Measurements from ENCODE around the gene THBS4.

THBS4 gene

DNA sequence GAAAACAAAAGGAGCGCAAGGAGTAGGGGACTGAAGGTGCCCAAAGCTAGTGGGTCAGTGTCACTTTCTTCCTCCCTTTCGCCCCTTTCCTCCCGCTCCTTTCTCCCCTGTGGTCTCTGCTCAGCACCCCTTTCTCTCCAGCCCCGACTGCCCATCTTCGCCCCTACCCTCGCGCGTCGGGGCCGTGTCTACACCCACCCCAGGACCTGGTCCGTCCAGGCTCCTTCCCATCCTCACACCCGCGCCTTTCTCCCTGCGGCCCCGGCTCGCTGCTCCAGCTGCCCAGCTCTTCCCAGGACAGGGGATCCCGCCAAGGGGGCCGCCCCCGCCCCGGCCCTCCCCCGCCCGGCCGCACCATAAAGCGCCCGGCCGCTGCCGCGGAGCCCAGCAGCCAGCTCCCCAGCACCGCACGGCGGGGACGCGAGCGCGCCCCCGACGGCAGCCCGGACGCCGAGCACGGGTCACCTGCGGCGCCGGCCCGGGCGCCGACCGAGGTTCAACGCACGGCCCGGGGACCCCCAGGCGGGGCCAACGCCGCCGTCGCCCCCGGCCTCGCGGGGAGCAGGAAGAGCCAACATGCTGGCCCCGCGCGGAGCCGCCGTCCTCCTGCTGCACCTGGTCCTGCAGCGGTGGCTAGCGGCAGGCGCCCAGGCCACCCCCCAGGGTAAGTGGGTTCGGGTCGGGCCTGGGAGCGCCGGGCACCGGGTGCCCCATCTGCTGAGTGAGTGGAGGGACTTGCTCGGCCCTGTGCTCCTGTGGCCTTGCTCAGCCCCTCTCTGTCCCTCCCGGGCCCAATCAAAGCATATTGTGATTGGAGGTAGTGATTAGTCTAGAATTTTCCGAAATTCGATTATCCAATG, at the start of gene THBS4:
Gene THBS4, plus strand, starts transcription at position 387 of the 860 bp plus-strand sequence. Its CDS starts 190 bp downstream, at position 577.
- Histone ChIP-seq H3K4me3 (ENCODE audit: low read depth in 1 of 5, low read length in 5 of 5) (peak within 1 kb of the TSS; percentile 25 to 55 (median 51)), H3K9ac (ENCODE audit: low read length in 5 of 5) (no peak within 1 kb of the TSS), H3K4me1 (ENCODE audit: control insufficient read depth in 5 of 5, insufficient read depth in 5 of 5, low read length in 5 of 5) (peaks cover 0 to 7% (median 3%) of the 10 kb centered on the region in 5 donors)

DNA sequence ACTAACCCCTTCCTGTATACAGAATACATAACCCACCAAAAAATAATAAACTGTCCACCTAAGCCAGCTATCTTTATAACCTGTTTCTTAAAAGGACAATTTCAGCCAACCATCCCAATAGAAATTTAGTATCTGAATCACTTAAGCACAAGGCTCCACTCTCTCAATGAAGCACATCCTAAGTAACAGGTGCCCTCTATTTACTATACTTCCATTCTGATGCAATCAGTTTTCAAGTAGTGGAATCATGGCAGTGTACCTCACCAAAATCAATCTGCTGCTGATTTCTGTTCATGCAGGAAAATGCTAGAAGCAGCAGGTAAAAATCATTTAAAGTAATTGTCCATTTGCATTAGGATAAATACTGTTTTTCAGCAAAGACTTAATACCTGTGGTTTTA, 48.9 kb upstream of the THBS4 start:
- H3K4me1 ChIP-seq (ENCODE audit: control insufficient read depth in 5 of 5, insufficient read depth in 5 of 5, low read length in 5 of 5) = peaks cover 0 to 12% (median 11%) of the 10 kb centered on the region in 5 donors
- no peak overlapping the region for H3K27ac ChIP-seq (ENCODE audit: low read depth, low read length)
- H3K27me3 ChIP-seq (ENCODE audit: control insufficient read depth in 5 of 5, insufficient read depth in 4 of 5, low read length in 5 of 5) = no peaks in the 10 kb centered on the region
- H3K9me3 ChIP-seq (ENCODE audit: control insufficient read depth in 5 of 5, low read length in 5 of 5) = no peaks in the 10 kb centered on the region
- no peak overlapping the region for H3K4me3 ChIP-seq (ENCODE audit: low read depth in 1 of 5, low read length in 5 of 5)
- peaks cover 39 to 63% (median 53%) of the 10 kb centered on the region in 5 donors for H3K36me3 ChIP-seq (ENCODE audit: control insufficient read depth in 5 of 5, insufficient read depth in 5 of 5, low read length in 5 of 5)
- H3K9ac ChIP-seq (ENCODE audit: low read length in 5 of 5) = no peak overlapping the region

More for the DNA sequence above, at the start of gene THBS4:
- no peaks in the 10 kb centered on the region for H3K9me3 ChIP-seq (ENCODE audit: control insufficient read depth in 5 of 5, low read length in 5 of 5)
- peaks cover 26 to 40% (median 34%) of the 10 kb centered on the region in 5 donors for H3K27me3 ChIP-seq (ENCODE audit: control insufficient read depth in 5 of 5, insufficient read depth in 4 of 5, low read length in 5 of 5)
- H3K36me3 ChIP-seq (ENCODE audit: control insufficient read depth in 5 of 5, insufficient read depth in 5 of 5, low read length in 5 of 5) = no peaks in the 10 kb centered on the region
- H3K27ac ChIP-seq (ENCODE audit: low read depth, low read length) = no peak within 1 kb of the TSS

DNA sequence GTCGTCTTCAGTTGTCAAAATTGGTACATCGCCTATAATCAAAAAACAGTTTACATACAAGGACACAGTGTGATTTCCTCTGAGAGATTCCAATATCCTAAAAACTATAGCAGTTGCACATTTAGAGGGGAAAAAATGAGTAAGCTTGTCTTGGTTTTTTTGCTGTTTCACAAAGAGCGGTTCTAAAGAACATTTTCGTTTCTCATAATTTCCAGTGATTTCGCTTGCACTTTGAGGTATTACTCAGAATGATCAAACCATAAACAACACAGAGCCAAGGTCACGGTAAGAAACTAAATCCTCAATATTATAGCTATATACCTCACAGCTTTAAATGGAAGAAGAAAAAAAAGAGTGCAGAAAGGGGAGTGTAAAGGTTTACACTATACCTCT, 44.9 kb upstream of the THBS4 start:
- H3K4me1 ChIP-seq (ENCODE audit: control insufficient read depth in 5 of 5, insufficient read depth in 5 of 5, low read length in 5 of 5) = peaks cover 0 to 19% (median 17%) of the 10 kb centered on the region in 5 donors
- H3K27ac ChIP-seq (ENCODE audit: low read depth, low read length) = no peak overlapping the region
- no peaks in the 10 kb centered on the region for H3K9me3 ChIP-seq (ENCODE audit: control insufficient read depth in 5 of 5, low read length in 5 of 5)
- peak overlapping the region in 4 of 5 donors; percentile 62 to 85 (median 77) for H3K9ac ChIP-seq (ENCODE audit: low read length in 5 of 5)
- peak overlapping the region; percentile 79 to 99 (median 86) for H3K4me3 ChIP-seq (ENCODE audit: low read depth in 1 of 5, low read length in 5 of 5)
- peaks cover 11 to 31% (median 21%) of the 10 kb centered on the region in 5 donors for H3K36me3 ChIP-seq (ENCODE audit: control insufficient read depth in 5 of 5, insufficient read depth in 5 of 5, low read length in 5 of 5)
- no peaks in the 10 kb centered on the region for H3K27me3 ChIP-seq (ENCODE audit: control insufficient read depth in 5 of 5, insufficient read depth in 4 of 5, low read length in 5 of 5)

DNA sequence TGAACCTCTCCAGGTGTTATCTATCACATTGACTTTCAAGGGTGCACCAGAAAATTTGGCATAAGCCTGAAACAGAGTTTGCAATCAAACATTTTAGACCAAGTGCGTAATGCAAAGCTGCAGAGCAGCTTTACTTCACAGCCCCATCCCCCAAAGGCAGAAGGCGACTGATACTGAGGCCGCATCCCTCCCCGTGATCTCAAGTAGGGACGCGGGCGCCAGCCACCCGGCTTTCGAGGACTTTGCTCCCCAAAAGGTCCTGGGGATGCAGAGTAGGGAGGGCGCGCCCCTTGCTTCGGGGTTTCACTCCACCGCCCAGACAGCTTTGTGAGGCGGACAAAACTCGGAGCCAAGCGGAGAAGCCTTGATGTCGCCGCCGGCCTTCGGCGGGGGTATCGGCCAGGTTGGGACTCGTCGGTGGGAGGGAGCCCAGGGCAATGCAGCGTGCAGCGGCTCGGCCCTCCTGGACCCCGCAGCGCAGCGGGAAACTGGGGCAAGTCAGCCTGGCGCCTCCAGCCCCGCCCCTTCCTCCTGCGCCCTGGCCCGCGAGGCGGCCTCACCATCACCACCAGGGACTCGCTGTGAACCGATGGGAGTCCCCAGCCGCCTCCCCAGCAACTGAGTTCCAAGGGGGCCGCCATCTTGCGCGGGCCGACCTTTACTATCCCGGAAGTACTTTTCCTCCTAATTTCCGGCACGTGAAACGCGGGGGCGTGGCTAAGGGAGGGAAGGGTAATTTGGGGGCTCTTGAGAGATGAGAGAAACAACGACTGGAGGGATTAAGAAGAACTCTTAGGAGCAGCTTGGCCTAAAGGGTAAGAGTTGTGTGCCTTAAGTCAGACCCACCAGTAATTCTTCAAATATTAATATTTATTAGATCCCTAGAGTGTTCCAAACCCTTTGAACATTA, 44.3 kb upstream of the THBS4 start, which contains the start of gene MTX3:
Gene MTX3, minus strand, starts transcription at position 665 of the 910 bp plus-strand sequence. Its CDS starts 24 bp downstream, at position 641.
- peaks cover 0 to 19% (median 17%) of the 10 kb centered on the region in 5 donors for H3K4me1 ChIP-seq (ENCODE audit: control insufficient read depth in 5 of 5, insufficient read depth in 5 of 5, low read length in 5 of 5)
- H3K9ac ChIP-seq (ENCODE audit: low read length in 5 of 5) = peak within 1 kb of the TSS in 4 of 5 donors; percentile 62 to 85 (median 77)
- peak within 1 kb of the TSS; percentile 79 to 99 (median 86) for H3K4me3 ChIP-seq (ENCODE audit: low read depth in 1 of 5, low read length in 5 of 5)
- no peak within 1 kb of the TSS for H3K27ac ChIP-seq (ENCODE audit: low read depth, low read length)
- H3K36me3 ChIP-seq (ENCODE audit: control insufficient read depth in 5 of 5, insufficient read depth in 5 of 5, low read length in 5 of 5) = peaks cover 11 to 24% (median 18%) of the 10 kb centered on the region in 5 donors
- no peaks in the 10 kb centered on the region for H3K9me3 ChIP-seq (ENCODE audit: control insufficient read depth in 5 of 5, low read length in 5 of 5)
- no peaks in the 10 kb centered on the region for H3K27me3 ChIP-seq (ENCODE audit: control insufficient read depth in 5 of 5, insufficient read depth in 4 of 5, low read length in 5 of 5)

DNA sequence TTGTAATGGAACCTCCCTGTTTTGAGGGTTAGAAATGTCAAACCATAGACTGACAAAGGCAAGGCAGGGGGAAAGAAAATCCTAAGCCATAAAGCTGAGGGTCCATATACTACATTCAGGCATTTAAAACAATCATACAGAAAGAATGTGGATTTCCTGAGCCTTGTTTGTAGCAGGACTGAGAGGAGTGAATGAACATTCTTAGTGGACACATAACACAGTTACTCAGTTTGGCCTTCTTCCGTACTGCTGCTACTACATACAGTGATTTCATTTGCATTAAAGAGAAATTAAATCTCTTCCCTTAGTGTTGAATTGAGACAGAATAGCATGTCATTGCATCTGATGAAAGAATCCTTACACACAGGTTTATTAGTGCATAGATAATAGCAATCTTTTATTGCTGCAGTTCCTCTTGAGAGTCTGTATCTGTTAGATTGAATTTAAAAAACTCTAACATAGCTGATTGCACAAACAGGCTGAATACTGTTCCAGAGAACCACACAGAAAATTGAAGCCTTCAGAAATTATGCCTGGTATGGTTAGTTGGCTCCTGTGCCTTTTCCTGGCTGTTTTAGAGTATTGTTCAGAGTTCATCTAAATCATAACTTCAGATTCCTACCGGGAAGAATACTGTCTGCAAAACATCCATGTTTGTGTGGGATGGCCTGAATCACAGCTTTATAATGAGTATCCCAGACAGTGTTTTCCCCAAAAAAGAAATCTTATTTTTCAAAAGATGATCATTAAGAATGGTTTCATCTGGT, 42.1 kb upstream of the THBS4 start:
- H3K4me3 ChIP-seq (ENCODE audit: low read depth in 1 of 5, low read length in 5 of 5) = no peak overlapping the region
- no peaks in the 10 kb centered on the region for H3K9me3 ChIP-seq (ENCODE audit: control insufficient read depth in 5 of 5, low read length in 5 of 5)
- no peaks in the 10 kb centered on the region for H3K27me3 ChIP-seq (ENCODE audit: control insufficient read depth in 5 of 5, insufficient read depth in 4 of 5, low read length in 5 of 5)
- H3K27ac ChIP-seq (ENCODE audit: low read depth, low read length) = no peak overlapping the region
- peaks cover 3 to 9% (median 7%) of the 10 kb centered on the region in 5 donors for H3K36me3 ChIP-seq (ENCODE audit: control insufficient read depth in 5 of 5, insufficient read depth in 5 of 5, low read length in 5 of 5)
- peaks cover 0 to 19% (median 17%) of the 10 kb centered on the region in 5 donors for H3K4me1 ChIP-seq (ENCODE audit: control insufficient read depth in 5 of 5, insufficient read depth in 5 of 5, low read length in 5 of 5)
- no peak overlapping the region for H3K9ac ChIP-seq (ENCODE audit: low read length in 5 of 5)

DNA sequence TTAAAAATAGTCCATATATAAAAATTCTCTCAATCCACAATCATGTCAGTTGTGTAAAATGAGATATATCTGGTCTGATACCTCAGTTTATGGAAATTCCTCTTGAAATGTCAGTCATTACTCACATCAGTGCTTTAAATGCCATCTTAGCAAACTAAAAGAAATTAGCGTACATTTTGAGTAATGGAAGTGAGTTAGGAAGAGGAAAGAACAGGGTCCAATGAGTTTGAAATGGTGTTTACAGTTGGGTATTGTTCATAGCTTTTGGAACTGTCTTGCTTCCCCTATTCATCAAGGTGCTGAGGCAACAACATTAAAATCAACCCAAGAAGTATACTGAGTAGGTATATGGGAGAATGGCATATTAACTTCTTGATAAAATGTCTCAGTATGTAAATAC, 35.4 kb upstream of the THBS4 start:
- Histone ChIP-seq H3K4me3 (ENCODE audit: low read depth in 1 of 5, low read length in 5 of 5) (no peak overlapping the region), H3K9me3 (ENCODE audit: control insufficient read depth in 5 of 5, low read length in 5 of 5) (no peaks in the 10 kb centered on the region)

DNA sequence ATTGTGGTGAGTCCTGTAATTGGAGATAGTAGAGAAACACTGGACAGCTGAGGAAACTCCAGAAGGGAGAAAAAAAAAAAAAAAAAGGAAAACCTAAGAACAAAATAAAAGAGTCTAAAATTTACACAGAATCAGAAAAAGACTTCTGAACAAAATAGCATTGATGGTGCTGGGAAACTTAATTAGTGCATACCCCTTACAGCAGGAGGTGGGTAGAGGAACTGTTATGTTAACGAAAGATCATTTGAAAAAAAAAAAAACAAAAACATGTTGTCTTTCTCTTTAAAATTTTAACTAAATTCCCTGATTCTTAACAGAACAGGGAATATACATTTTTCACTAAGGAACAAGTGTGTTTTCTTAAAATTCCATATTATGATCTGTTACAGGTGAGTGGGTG, 32.5 kb upstream of the THBS4 start:
- H3K27ac ChIP-seq (ENCODE audit: low read depth, low read length) = no peak overlapping the region
- H3K9me3 ChIP-seq (ENCODE audit: control insufficient read depth in 5 of 5, low read length in 5 of 5) = no peaks in the 10 kb centered on the region
- H3K4me1 ChIP-seq (ENCODE audit: control insufficient read depth in 5 of 5, insufficient read depth in 5 of 5, low read length in 5 of 5) = no peaks in the 10 kb centered on the region
- no peaks in the 10 kb centered on the region for H3K27me3 ChIP-seq (ENCODE audit: control insufficient read depth in 5 of 5, insufficient read depth in 4 of 5, low read length in 5 of 5)
- no peaks in the 10 kb centered on the region for H3K36me3 ChIP-seq (ENCODE audit: control insufficient read depth in 5 of 5, insufficient read depth in 5 of 5, low read length in 5 of 5)
- no peak overlapping the region for H3K4me3 ChIP-seq (ENCODE audit: low read depth in 1 of 5, low read length in 5 of 5)
- H3K9ac ChIP-seq (ENCODE audit: low read length in 5 of 5) = no peak overlapping the region

More for the DNA sequence above, 35.4 kb upstream of the THBS4 start:
- Histone ChIP-seq H3K27me3 (ENCODE audit: control insufficient read depth in 5 of 5, insufficient read depth in 4 of 5, low read length in 5 of 5) (no peaks in the 10 kb centered on the region), H3K27ac (ENCODE audit: low read depth, low read length) (no peak overlapping the region), H3K4me1 (ENCODE audit: control insufficient read depth in 5 of 5, insufficient read depth in 5 of 5, low read length in 5 of 5) (no peaks in the 10 kb centered on the region), H3K9ac (ENCODE audit: low read length in 5 of 5) (no peak overlapping the region), H3K36me3 (ENCODE audit: control insufficient read depth in 5 of 5, insufficient read depth in 5 of 5, low read length in 5 of 5) (no peaks in the 10 kb centered on the region)

DNA sequence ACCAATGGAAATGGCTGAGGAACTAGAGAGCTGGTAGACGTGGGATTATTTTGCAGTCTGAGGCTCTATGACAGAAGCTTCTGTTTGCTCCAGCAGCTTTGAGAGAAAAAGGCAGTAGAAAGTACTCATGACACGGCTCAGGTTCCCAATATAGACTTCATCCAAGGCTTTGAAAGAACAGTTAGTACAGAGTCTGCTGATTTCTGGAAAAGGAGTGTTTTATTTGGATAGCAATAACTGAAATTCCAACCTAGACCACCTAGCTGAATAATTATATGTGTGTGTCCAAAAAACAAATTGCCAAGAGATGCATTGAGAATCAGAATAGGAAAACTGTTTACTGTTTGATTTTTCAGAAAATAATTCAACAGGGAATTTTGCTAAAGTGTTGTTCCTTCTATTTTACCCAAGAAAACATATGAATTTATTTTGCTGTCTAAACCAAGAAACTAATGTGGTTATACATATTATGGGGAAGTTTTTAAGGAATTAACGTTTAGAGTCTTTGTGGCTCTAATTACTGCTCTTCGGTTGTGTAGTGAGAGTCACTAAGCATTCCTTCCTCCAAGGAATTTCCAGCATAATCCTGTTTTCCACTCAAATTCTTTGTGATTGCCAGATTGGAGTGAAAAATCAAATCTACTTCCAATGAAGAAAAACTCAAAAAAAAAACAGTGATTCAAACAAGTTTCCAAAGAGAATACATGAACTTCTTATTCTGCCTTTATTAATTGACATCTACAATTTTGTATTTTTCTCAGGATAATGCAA, 26.0 kb upstream of the THBS4 start:
- Histone ChIP-seq H3K4me1 (ENCODE audit: control insufficient read depth in 5 of 5, insufficient read depth in 5 of 5, low read length in 5 of 5) (no peaks in the 10 kb centered on the region), H3K27me3 (ENCODE audit: control insufficient read depth in 5 of 5, insufficient read depth in 4 of 5, low read length in 5 of 5) (no peaks in the 10 kb centered on the region), H3K9ac (ENCODE audit: low read length in 5 of 5) (no peak overlapping the region), H3K9me3 (ENCODE audit: control insufficient read depth in 5 of 5, low read length in 5 of 5) (no peaks in the 10 kb centered on the region), H3K4me3 (ENCODE audit: low read depth in 1 of 5, low read length in 5 of 5) (no peak overlapping the region), H3K27ac (ENCODE audit: low read depth, low read length) (no peak overlapping the region), H3K36me3 (ENCODE audit: control insufficient read depth in 5 of 5, insufficient read depth in 5 of 5, low read length in 5 of 5) (no peaks in the 10 kb centered on the region)

Measured in subcutaneous abdominal adipose tissue (tissue), 5 donors.